HepG2 (cell line): ENCODE results near the gene OTUB2. TPM values are rescaled to one million over a fixed set of nuclear protein-coding genes. Genes with fewer than 3 reads are reported as not detected.

ENCODE experiments used
- BCLAF1 ChIP-seq: fragments of 450-650 bp; IDR thresholded peaks from 2 replicates; pipeline ENCODE4 v1.6.1; 2017; ENCODE audit warnings: mild to moderate bottlenecking
- FOSL1 ChIP-seq: sonication (generic); formaldehyde crosslinking; IDR thresholded peaks from 2 replicates; pipeline ENCODE4 v1.9.0; 2021; ENCODE audit warnings: missing genetic modification reagents, borderline replicate concordance
- KDM1A ChIP-seq: IDR thresholded peaks from 2 replicates; pipeline ENCODE4 v1.6.1; 2016; ENCODE audit warnings: missing compliant biosample characterization
- KIAA2018 ChIP-seq: sonication (generic); formaldehyde crosslinking; IDR thresholded peaks from 2 replicates; pipeline ENCODE4 v1.5.0; 2020; ENCODE audit warnings: mild to moderate bottlenecking, missing genetic modification reagents, borderline replicate concordance
- PLRG1 ChIP-seq: fragments of 450-650 bp; conservative IDR thresholded peaks from 2 replicates; pipeline ENCODE4 v1.6.1; 2016
- REXO4 ChIP-seq: sonication (generic); formaldehyde crosslinking; IDR thresholded peaks from 2 replicates; pipeline ENCODE4 v1.8.0; 2022; ENCODE audit warnings: missing genetic modification reagents, mild to moderate bottlenecking, borderline replicate concordance
- ZBTB7A ChIP-seq: sonication (generic); formaldehyde crosslinking; IDR thresholded peaks from 2 replicates; pipeline ENCODE4 v1.8.0; 2022; ENCODE audit warnings: mild to moderate bottlenecking, missing genetic modification reagents
- ZNF335 ChIP-seq: sonication (generic); formaldehyde crosslinking; IDR thresholded peaks from 2 replicates; pipeline ENCODE4 v1.4.0; 2020; ENCODE audit warnings: missing genetic modification reagents
- polyA plus RNA-seq, 8 experiments: library from polyadenylated mRNA; depleted of rRNA in 3 of 8; stranded (reverse) in 7 of 8; unstranded in 1 of 8; fragments of >200 nt; fragmentation: Illumina TruSeq in 4 of 8; extraction: Trizol in 4 of 8; gene quantifications; 2 replicates each; pipeline versions ENCODE4 v1.2.1 to v1.2.3, GENCODE V29; 2011 to 2016; ENCODE audit warnings: low read depth in 4 of 8, missing spikeins in 1 of 8, mixed read lengths in 1 of 8; ENCODE audit not compliant: insufficient read depth in 1 of 8
- total RNA-seq, 5 experiments: library from RNA; depleted of rRNA; stranded (reverse); fragments of >200 nt; fragmentation: Illumina TruSeq; extraction: Trizol; gene quantifications; 2 replicates each; pipeline ENCODE4 v1.2.3, GENCODE V29; 2016; ENCODE audit warnings: low read depth in 1 of 5

Gene OTUB2
- total and polyA plus RNA-seq, 2 of the 13 experiments (the other 11 are each of a cell fraction or from before 2014, with no cell fraction given): 2.2 to 2.4 TPM

- no peak for TF ChIP-seq KIAA2018 (CRISPR knock-in tag)
- TF ChIP-seq REXO4: no peak
- TF ChIP-seq ZNF335 (CRISPR knock-in tag): no peak
- no peak for TF ChIP-seq KDM1A (CRISPR knock-in tag)
- TF ChIP-seq ZBTB7A: no peak
- no peak for TF ChIP-seq BCLAF1
- no peak for TF ChIP-seq FOSL1 (CRISPR knock-in tag)
- TF ChIP-seq PLRG1: no peak
Observed at GRCh38 chr14:94038510-94038909, 12.4 kb downstream of the OTUB2 start (continued).
